HG03135 (cell line): ENCODE measurements around the gene AKAP12.

ENCODE experiments used
- ATAC-seq: cut with Tn5 transposase; IDR thresholded peaks from one replicate; pipeline ENCODE4 v1.9.1; 2021; ENCODE audit warnings: mild to moderate bottlenecking, moderate library complexity; ENCODE audit not compliant: unreplicated experiment

AKAP12 gene

GRCh38 chr6:151402228-151402627 is 162.5 kb downstream of the AKAP12 start:
- no peak for ATAC-seq

- ATAC-seq = no peak
These were observed 164.1 kb downstream of the AKAP12 start for GRCh38 chr6:151403919-151404308.
